ENCODE measurements around the gene SLC5A3.

SLC5A3 gene

GRCh38 chr21:34073032-34073748 lies at the start of gene SLC5A3, which contains the start of gene MRPS6:
Gene SLC5A3, plus strand, starts transcription at chr21:34073578. Its CDS starts 21,621 bp downstream, at chr21:34095199.
Gene MRPS6, plus strand, starts transcription at chr21:34073578. Its CDS starts 123 bp downstream, at chr21:34073701.
- peak; percentile 61 for DNase-seq (ENCODE audit: low spot score)

- no peak for DNase-seq (ENCODE audit: low spot score)
These were observed 49.5 kb upstream of the SLC5A3 start for GRCh38 chr21:34023691-34024373.

GRCh38 chr21:34024374-34024693 lies 49.0 kb upstream of the SLC5A3 start:
- DNase-seq (ENCODE audit: low spot score): no peak

- no peak for DNase-seq (ENCODE audit: low spot score)
These were observed 45.5 kb upstream of the SLC5A3 start for GRCh38 chr21:34027721-34028461.

GRCh38 chr21:34029743-34030528 lies 43.4 kb upstream of the SLC5A3 start:
- no peak for DNase-seq (ENCODE audit: low spot score)

GRCh38 chr21:34031835-34032370 lies 41.5 kb upstream of the SLC5A3 start:
- DNase-seq (ENCODE audit: low spot score): no peak

GRCh38 chr21:34034369-34035014 lies 38.9 kb upstream of the SLC5A3 start:
- DNase-seq (ENCODE audit: low spot score): no peak

- DNase-seq (ENCODE audit: low spot score): no peak
These were observed 37.6 kb upstream of the SLC5A3 start for GRCh38 chr21:34035619-34036354.

GRCh38 chr21:34037009-34037795 lies 36.2 kb upstream of the SLC5A3 start:
- no peak for DNase-seq (ENCODE audit: low spot score)

- DNase-seq (ENCODE audit: low spot score): no peak
These were observed 33.5 kb upstream of the SLC5A3 start for GRCh38 chr21:34039678-34040382.

- DNase-seq (ENCODE audit: low spot score): no peak
These were observed 30.6 kb upstream of the SLC5A3 start for GRCh38 chr21:34042735-34043134.

GRCh38 chr21:34043333-34043732 lies 30.0 kb upstream of the SLC5A3 start:
- no peak for DNase-seq (ENCODE audit: low spot score)

- no peak for DNase-seq (ENCODE audit: low spot score)
These were observed 26.5 kb upstream of the SLC5A3 start for GRCh38 chr21:34046917-34047316.

- DNase-seq (ENCODE audit: low spot score): no peak
These were observed 25.5 kb upstream of the SLC5A3 start for GRCh38 chr21:34047835-34048234.

- no peak for DNase-seq (ENCODE audit: low spot score)
These were observed 21.2 kb upstream of the SLC5A3 start for GRCh38 chr21:34052171-34052570.

- no peak for DNase-seq (ENCODE audit: low spot score)
These were observed 19.1 kb upstream of the SLC5A3 start for GRCh38 chr21:34054259-34054658.

- no peak for DNase-seq (ENCODE audit: low spot score)
These were observed 17.8 kb upstream of the SLC5A3 start for GRCh38 chr21:34055615-34056014.

- DNase-seq (ENCODE audit: low spot score): no peak
These were observed 11.4 kb upstream of the SLC5A3 start for GRCh38 chr21:34061983-34062382.

GRCh38 chr21:34065027-34065426 lies 8.4 kb upstream of the SLC5A3 start:
- no peak for DNase-seq (ENCODE audit: low spot score)
